GM21381 (cell line): ENCODE measurements around the gene C2orf49.

Experiments used
- ATAC-seq: cut with Tn5 transposase; IDR thresholded peaks from one replicate; pipeline ENCODE4 v1.9.1; 2021; ENCODE audit warnings: mild to moderate bottlenecking, moderate library complexity; ENCODE audit not compliant: unreplicated experiment

The C2orf49 gene

DNA sequence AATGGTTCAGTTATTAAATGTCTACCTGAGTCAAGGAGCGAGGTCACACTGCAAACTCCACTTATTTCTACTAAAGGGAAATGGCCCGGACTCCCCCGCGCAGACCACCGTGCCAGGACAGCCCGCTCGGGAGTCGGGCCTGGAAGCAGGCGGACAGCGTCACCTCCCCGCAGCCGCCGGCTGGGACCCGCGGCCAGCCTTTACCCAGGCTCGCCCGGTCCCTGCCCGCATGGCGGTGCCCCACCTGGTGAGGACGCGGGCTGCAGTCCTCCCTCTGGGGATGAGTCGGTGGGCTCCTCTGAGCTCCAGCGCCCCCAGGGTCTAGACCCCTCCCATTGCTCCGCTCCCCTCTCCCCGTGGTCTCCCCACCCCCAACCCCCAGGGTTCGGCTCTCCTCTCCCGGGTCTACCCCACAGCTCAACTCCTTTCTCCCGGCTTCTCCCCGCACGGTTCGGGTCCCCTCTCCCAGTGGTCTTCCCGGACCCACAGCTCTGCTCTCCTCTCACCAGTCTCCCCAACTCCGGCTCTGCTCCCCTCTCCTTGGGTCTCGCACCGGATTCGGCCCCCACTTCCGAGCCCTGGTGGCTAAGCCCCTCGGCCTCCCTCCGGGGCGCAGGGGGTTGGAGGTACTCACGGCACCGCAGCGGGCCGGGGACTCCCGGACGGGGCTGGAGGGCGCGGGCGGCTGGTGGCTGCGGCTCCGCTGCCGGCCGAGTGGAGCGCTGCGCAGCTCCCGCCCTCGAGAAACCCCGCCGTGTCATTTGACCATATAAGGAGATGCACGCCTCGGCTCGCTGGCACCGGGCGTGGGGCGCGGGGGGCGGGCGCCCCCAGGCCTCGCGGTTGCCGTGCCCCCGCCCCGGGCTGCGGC lies 61.2 kb downstream of the C2orf49 start, which contains the start of gene FHL2:
FHL2 (minus strand) TSS at position 716 of the 871 bp plus-strand sequence. CDS start 12,535 bp downstream, outside the sequence.
- ATAC-seq, result peak; percentile 100
